GM12892 (cell line): Measurements from ENCODE around the gene PTPRN2.

Source experiments
- POLR2A ChIP-seq: IDR thresholded peaks from 2 replicates; pipeline ENCODE4 v1.6.1; 2011; ENCODE audit warnings: low read depth, low read length, control low read depth
- POLR2AphosphoS5 ChIP-seq: IDR thresholded peaks from 2 replicates; pipeline ENCODE4 v1.6.1; 2011; ENCODE audit warnings: low read depth, low read length, control low read depth
- TAF1 ChIP-seq: IDR thresholded peaks from 2 replicates; pipeline ENCODE4 v1.6.1; 2011; ENCODE audit warnings: low read depth, mild to moderate bottlenecking, control low read depth, low read length, borderline replicate concordance

DNA sequence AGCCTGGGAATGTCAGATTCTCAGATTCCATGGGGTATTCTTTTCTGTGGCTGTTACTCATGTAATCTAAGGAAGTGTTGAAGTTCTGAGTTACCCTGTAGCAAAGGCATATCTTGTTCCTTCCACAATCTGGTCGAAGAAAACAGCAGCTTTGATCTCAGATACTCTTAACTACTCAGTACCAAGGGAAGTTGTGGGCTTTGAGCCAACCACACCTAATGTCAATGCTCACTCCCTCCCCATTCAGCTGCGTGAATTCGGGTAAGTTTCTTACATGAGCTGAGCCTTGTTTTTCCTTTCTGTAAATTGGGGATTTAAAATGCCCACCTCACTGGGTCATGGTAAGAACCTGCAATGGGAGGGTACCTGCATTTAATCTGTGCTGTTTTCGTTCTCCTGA, 52.5 kb downstream of the PTPRN2 start:
- TF ChIP-seq POLR2AphosphoS5 (no peak), TAF1 (no peak), POLR2A (no peak)
